Immature natural killer cell (primary cell): ENCODE data around the gene KRT82. TPM values are rescaled to one million over a fixed set of nuclear protein-coding genes. Genes with fewer than 3 reads are reported as not detected.

Experiments
- DNase-seq, 3 donors: peaks; one replicate each; pipeline ENCODE4 v3.0.0; 2022; ENCODE audit warnings: mixed read lengths in 1 of 3
- H3K27ac Mint-ChIP-seq, 6 donors: one replicate each; pipeline ENCODE4 v1.8.0; 2020; ENCODE audit warnings: mixed read lengths in 6 of 6, mild to moderate bottlenecking in 5 of 6, inconsistent platforms in 4 of 6, moderate library complexity in 3 of 6
- H3K27me3 Mint-ChIP-seq, 3 donors: one replicate each; pipeline ENCODE4 v1.8.0; 2020 to 2021; ENCODE audit warnings: low read depth in 3 of 3, mild to moderate bottlenecking in 3 of 3, mixed read lengths in 3 of 3, moderate library complexity in 3 of 3, inconsistent platforms in 1 of 3
- H3K36me3 Mint-ChIP-seq, 3 donors: one replicate each; pipeline ENCODE4 v1.8.0; 2020; ENCODE audit warnings: mixed read lengths in 3 of 3, inconsistent platforms in 2 of 3, mild to moderate bottlenecking in 2 of 3
- H3K4me1 Mint-ChIP-seq, 2 donors: one replicate each; pipeline ENCODE4 v1.8.0; 2020; ENCODE audit warnings: inconsistent platforms in 2 of 2, mild to moderate bottlenecking in 2 of 2, mixed read lengths in 2 of 2, moderate library complexity in 1 of 2
- H3K4me3 Mint-ChIP-seq, 5 donors: one replicate each; pipeline ENCODE4 v1.8.0; 2020; ENCODE audit warnings: mild to moderate bottlenecking in 5 of 5, mixed read lengths in 5 of 5, inconsistent platforms in 3 of 5, moderate library complexity in 3 of 5
- H3K9me3 Mint-ChIP-seq, 6 donors: one replicate each; pipeline ENCODE4 v1.8.0; 2020; ENCODE audit warnings: mild to moderate bottlenecking in 6 of 6, mixed read lengths in 6 of 6, inconsistent platforms in 4 of 6, moderate library complexity in 3 of 6
- polyA plus RNA-seq, 3 donors: library from polyadenylated mRNA; unstranded; fragments of 300-500 nt; fragmentation: Illumina TruSeq; gene quantifications; one replicate each; pipeline ENCODE4 v1.2.3, GENCODE V29; 2021

Gene KRT82
- polyA plus RNA-seq, 3 donors from 2014 or later: not detected

- H3K4me3 Mint-ChIP-seq: no peak overlapping the region
- H3K9me3 Mint-ChIP-seq: peaks cover 0 to 4% (median 0%) of the 10 kb centered on the region in 6 donors
- H3K27ac Mint-ChIP-seq: no peak overlapping the region
- H3K4me1 Mint-ChIP-seq: peaks cover 32 to 36% of the 10 kb centered on the region in 2 donors
- DNase-seq: no peak
- no peaks in the 10 kb centered on the region for H3K36me3 Mint-ChIP-seq
- H3K27me3 Mint-ChIP-seq: peaks cover 13 to 25% (median 15%) of the 10 kb centered on the region in 3 donors
Observed at GRCh38 chr12:52364061-52364460, 42.1 kb downstream of the KRT82 start.

GRCh38 chr12:52363111-52363679, 42.9 kb downstream of the KRT82 start:
- no peaks in the 10 kb centered on the region for H3K36me3 Mint-ChIP-seq
- no peak overlapping the region for H3K4me3 Mint-ChIP-seq
- DNase-seq: no peak
- H3K27me3 Mint-ChIP-seq: peaks cover 10 to 19% (median 10%) of the 10 kb centered on the region in 3 donors
- H3K27ac Mint-ChIP-seq: peak overlapping the region in 1 of 6 donors; percentile 40
- peaks cover 41 to 44% of the 10 kb centered on the region in 2 donors for H3K4me1 Mint-ChIP-seq
- H3K9me3 Mint-ChIP-seq: peaks cover 0 to 4% (median 0%) of the 10 kb centered on the region in 6 donors

- DNase-seq: no peak
- H3K27ac Mint-ChIP-seq: peak overlapping the region in 1 of 6 donors; percentile 7
- peaks cover 46 to 49% of the 10 kb centered on the region in 2 donors for H3K4me1 Mint-ChIP-seq
- peaks cover 9 to 21% (median 10%) of the 10 kb centered on the region in 3 donors for H3K27me3 Mint-ChIP-seq
- no peak overlapping the region for H3K4me3 Mint-ChIP-seq
- no peaks in the 10 kb centered on the region for H3K36me3 Mint-ChIP-seq
- peaks cover 0 to 4% (median 0%) of the 10 kb centered on the region in 6 donors for H3K9me3 Mint-ChIP-seq
Observed at GRCh38 chr12:52362118-52362726, 43.9 kb downstream of the KRT82 start.

- Mint-ChIP-seq H3K4me3 (peak overlapping the region in 2 of 5 donors; percentile 30 to 52), H3K36me3 (no peaks in the 10 kb centered on the region), H3K27ac (peak overlapping the region in 4 of 6 donors; percentile 1 to 12 (median 8)), H3K9me3 (peaks cover 0 to 4% (median 0%) of the 10 kb centered on the region in 6 donors), H3K4me1 (peaks cover 46 to 49% of the 10 kb centered on the region in 2 donors), H3K27me3 (peaks cover 9 to 20% (median 15%) of the 10 kb centered on the region in 3 donors)
- DNase-seq: peak; percentile 43 to 67 (median 50)
Observed at GRCh38 chr12:52361553-52361952, 44.6 kb downstream of the KRT82 start.

GRCh38 chr12:52360663-52361271, 45.4 kb downstream of the KRT82 start:
- H3K27ac Mint-ChIP-seq: no peak overlapping the region
- no peaks in the 10 kb centered on the region for H3K36me3 Mint-ChIP-seq
- H3K4me1 Mint-ChIP-seq: peaks cover 46 to 49% of the 10 kb centered on the region in 2 donors
- no peak for DNase-seq
- H3K9me3 Mint-ChIP-seq: peaks cover 0 to 4% (median 0%) of the 10 kb centered on the region in 6 donors
- H3K4me3 Mint-ChIP-seq: no peak overlapping the region
- peaks cover 9 to 20% (median 13%) of the 10 kb centered on the region in 3 donors for H3K27me3 Mint-ChIP-seq

GRCh38 chr12:52360106-52360662, 46.0 kb downstream of the KRT82 start:
- H3K9me3 Mint-ChIP-seq: peaks cover 0 to 4% (median 0%) of the 10 kb centered on the region in 6 donors
- H3K36me3 Mint-ChIP-seq: no peaks in the 10 kb centered on the region
- no peak overlapping the region for H3K4me3 Mint-ChIP-seq
- peaks cover 9 to 20% (median 15%) of the 10 kb centered on the region in 3 donors for H3K27me3 Mint-ChIP-seq
- H3K27ac Mint-ChIP-seq: no peak overlapping the region
- H3K4me1 Mint-ChIP-seq: peaks cover 46 to 49% of the 10 kb centered on the region in 2 donors
- no peak for DNase-seq

GRCh38 chr12:52359621-52360061, 46.5 kb downstream of the KRT82 start:
- Mint-ChIP-seq H3K4me3 (peak overlapping the region in 1 of 5 donors; percentile 1), H3K27me3 (peaks cover 7 to 23% (median 15%) of the 10 kb centered on the region in 3 donors), H3K4me1 (peaks cover 46 to 49% of the 10 kb centered on the region in 2 donors)

GRCh38 chr12:52358575-52359350, 47.4 kb downstream of the KRT82 start:
- H3K27me3 Mint-ChIP-seq: peaks cover 12 to 23% (median 17%) of the 10 kb centered on the region in 3 donors

More at GRCh38 chr12:52359621-52360061, 46.5 kb downstream of the KRT82 start:
- Mint-ChIP-seq H3K27ac (no peak overlapping the region), H3K9me3 (peaks cover 0 to 2% (median 0%) of the 10 kb centered on the region in 6 donors), H3K36me3 (no peaks in the 10 kb centered on the region)
- no peak for DNase-seq

GRCh38 chr12:52356762-52357580, 49.2 kb downstream of the KRT82 start:
- no peak for DNase-seq
- Mint-ChIP-seq H3K9me3 (no peaks in the 10 kb centered on the region), H3K27me3 (peaks cover 15 to 23% (median 19%) of the 10 kb centered on the region in 3 donors), H3K36me3 (no peaks in the 10 kb centered on the region), H3K4me3 (no peak overlapping the region), H3K4me1 (peaks cover 50 to 56% of the 10 kb centered on the region in 2 donors), H3K27ac (no peak overlapping the region)

More at GRCh38 chr12:52358575-52359350, 47.4 kb downstream of the KRT82 start:
- Mint-ChIP-seq H3K4me1 (peaks cover 46 to 49% of the 10 kb centered on the region in 2 donors), H3K27ac (peak overlapping the region in 1 of 6 donors; percentile 67), H3K36me3 (no peaks in the 10 kb centered on the region), H3K4me3 (peak overlapping the region in 2 of 5 donors; percentile 14 to 61), H3K9me3 (no peaks in the 10 kb centered on the region)
- peak; percentile 21 to 47 (median 28) for DNase-seq

GRCh38 chr12:52356031-52356761, 49.9 kb downstream of the KRT82 start:
- no peaks in the 10 kb centered on the region for H3K9me3 Mint-ChIP-seq
- peaks cover 15 to 25% (median 21%) of the 10 kb centered on the region in 3 donors for H3K27me3 Mint-ChIP-seq
- no peak overlapping the region for H3K27ac Mint-ChIP-seq
- no peak overlapping the region for H3K4me3 Mint-ChIP-seq
- no peaks in the 10 kb centered on the region for H3K36me3 Mint-ChIP-seq
- peaks cover 50 to 56% of the 10 kb centered on the region in 2 donors for H3K4me1 Mint-ChIP-seq
- DNase-seq: no peak

GRCh38 chr12:52355176-52355575, 51.0 kb downstream of the KRT82 start:
- no peak for DNase-seq
- Mint-ChIP-seq H3K27ac (no peak overlapping the region), H3K4me1 (peaks cover 54 to 55% of the 10 kb centered on the region in 2 donors), H3K36me3 (no peaks in the 10 kb centered on the region), H3K27me3 (peaks cover 15 to 25% (median 20%) of the 10 kb centered on the region in 3 donors), H3K9me3 (no peaks in the 10 kb centered on the region), H3K4me3 (no peak overlapping the region)

GRCh38 chr12:52354200-52354599, 51.9 kb downstream of the KRT82 start:
- no peaks in the 10 kb centered on the region for H3K9me3 Mint-ChIP-seq
- H3K27ac Mint-ChIP-seq: no peak overlapping the region
- peaks cover 12 to 22% (median 21%) of the 10 kb centered on the region in 3 donors for H3K27me3 Mint-ChIP-seq
- H3K4me3 Mint-ChIP-seq: no peak overlapping the region
- H3K36me3 Mint-ChIP-seq: no peaks in the 10 kb centered on the region
- peaks cover 44 to 45% of the 10 kb centered on the region in 2 donors for H3K4me1 Mint-ChIP-seq
- DNase-seq: no peak
